Stimulated activated CD8-positive, alpha-beta memory T cell treated with anti-CD3 and anti-CD28 coated beads, Interleukin-4, amount 100 ng/mL, for 1 hour (primary cell): ENCODE measurements around the gene ZNF777.
A peak's percentile ranks its signal among the peaks of the same experiment; 100 is the strongest.
"Not testable (repeated sequence)": the region's sequence is repeated elsewhere in the genome, so short reads cannot be mapped to it uniquely, and the experiment has no call there.

Experiments used
- DNase-seq, 2 donors: peaks; one replicate each; pipeline ENCODE4 v3.0.0-alpha.2; 2020; ENCODE audit warnings: low read depth in 2 of 2, low spot score in 1 of 2

ZNF777 gene

DNA sequence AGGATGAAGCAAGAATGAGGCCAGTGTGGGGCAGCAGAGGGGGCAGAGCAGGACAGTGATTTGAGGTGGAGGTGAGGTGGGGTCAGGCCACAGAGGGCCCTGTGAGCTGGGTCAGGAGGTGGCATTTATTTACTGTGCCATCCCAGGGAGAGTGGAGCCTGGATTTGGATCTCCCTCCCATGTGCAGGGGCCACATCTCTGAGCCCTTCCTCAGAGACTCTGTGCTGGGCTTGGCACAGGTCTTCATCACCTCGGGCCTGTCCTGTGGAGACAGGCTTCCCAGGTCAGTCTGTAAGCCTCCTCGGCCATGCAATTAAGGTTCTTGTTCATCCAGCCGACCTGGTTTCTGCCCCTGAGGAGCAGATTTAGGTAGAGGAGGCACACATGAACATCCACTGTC is 40.9 kb downstream of the ZNF777 start:
- no peak for DNase-seq

DNA sequence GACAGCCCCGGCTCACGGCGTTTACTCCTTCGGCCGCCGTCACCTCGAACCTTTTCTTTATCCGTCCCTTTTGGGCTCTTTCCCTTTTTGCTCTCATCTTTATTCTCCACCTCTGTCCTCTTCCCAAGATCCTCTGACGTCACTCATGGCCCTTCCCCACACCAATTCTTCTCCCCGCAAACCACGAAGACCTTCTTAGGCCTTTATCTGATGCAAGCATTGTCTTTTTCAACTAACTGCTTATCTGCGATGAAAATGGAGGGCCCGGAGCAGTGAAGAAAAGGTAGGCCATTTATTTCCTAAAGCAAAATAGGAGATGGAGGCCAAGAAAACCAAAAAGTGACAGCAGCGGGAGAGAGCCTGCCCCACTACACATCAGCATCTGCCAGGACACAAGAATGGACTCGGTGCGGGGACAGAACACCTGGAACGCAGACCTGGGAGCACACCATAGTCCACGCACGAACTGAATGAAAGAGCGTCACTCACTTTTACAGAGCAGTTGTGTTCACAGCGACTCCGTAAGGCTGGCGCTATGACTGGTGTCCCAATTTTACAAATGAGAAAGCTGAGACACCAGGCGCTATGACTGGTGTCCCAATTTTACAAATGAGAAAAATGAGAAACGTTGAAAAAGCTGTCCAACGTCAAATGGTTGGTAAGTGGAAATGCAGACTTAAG is 45.3 kb downstream of the ZNF777 start:
- no peak for DNase-seq

DNA sequence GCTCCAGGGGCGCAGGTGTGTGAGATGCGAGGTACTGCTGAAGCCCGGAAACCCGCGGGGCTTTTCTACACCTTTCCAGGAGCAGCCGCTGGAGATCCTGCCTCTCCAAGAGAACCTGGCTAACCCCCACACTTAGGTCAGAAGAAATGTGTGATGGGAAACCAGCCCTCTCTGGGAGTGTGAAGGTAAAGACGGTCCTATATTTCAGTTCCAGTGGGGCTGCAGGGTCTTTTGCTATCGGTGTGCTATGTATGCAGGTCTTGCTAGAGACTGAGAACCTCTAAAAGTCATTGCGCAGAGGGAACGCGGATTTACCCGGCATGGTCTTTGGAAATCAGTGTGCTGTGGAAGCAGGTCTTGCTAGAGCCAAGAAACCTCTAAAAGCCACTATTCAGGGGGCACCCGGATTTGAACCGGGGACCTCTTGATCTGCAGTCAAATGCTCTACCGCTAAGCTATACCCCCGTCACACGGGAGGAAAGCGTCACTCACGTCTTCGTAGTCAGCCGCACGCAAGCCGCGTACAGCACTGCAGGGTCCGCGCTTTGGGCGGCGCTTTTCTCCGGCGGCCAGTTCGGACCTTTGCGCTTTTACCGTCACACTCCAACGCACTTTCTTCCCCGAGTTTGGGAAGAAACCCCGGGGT is 46.0 kb downstream of the ZNF777 start:
- peak in 1 of 2 donors; percentile 32 for DNase-seq

DNA sequence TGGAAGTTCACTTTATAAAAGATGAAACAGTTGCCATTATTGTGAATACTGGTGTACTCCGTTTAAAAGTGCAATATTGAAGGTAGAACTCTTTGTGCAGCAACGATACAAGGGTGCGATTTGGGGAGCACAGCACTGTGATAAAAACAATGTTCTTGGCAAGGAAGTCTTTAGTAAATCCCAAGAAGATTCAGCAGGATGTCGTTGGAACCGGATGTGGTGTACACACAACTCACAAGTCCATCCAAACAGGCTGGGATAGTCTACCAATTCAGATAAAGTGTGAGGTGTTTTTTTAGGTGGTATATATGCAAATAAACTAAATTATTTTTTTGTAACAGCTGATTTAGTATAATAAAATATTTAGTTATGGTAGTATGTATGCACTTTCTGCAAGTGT is 46.7 kb downstream of the ZNF777 start:
- DNase-seq, result no peak

DNA sequence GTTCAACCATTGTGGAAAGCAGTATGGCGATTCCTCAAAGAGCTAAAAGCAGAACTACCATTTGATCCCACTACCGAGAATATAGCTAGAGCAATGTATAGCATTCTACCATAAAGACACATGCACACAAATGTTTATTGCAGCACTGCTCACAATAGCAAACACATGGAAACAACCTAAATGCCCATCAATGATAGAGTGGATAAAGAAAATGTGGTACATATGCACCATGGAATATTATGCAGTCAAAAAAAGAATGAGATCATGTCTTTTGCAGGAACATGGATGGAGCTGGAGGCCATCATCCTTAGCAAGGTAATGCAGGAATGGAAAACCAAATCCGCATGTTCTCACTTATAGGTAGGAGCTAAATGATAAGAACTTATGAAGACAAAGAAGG is 47.8 kb downstream of the ZNF777 start:
- not testable (repeated sequence) for DNase-seq

DNA sequence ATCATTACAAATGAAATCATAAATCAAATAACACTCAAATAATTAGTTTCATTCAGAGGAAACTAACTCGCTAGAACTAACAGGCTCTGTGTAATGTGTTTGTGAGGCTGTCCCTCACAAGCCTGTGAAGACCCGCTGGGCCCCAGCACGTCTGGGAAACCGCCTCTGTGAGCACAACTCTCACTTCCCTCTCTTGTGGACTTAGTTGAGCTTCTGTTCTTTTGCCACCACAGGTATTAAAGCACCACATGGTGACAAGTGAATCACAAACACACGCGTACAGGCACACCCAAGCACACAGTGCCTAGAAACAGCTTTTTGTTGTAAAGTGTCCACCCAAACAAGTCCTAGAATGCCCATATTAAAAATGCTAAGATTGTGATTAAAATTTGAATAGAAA is 51.0 kb downstream of the ZNF777 start:
- DNase-seq, result no peak

DNA sequence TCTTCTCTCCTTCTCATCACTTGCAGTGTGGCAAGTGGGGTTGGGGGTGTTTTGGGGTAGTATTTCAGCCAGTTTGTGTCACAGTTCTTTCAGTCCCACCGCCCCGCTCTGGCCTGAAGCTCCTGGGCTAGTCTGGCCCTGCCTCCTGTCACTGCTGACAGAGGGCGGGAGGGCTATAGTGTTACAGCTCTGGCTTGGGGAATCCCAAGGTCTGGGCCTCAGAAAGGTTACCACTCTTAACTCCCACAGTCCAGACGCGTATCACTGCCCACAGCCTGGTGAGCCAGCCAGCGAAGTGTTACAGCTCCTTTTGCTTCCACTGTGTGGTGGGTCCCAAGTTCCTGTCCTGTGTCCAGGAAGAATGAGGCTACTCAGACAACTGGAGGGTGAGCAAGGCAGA is 56.0 kb downstream of the ZNF777 start:
- no peak for DNase-seq

DNA sequence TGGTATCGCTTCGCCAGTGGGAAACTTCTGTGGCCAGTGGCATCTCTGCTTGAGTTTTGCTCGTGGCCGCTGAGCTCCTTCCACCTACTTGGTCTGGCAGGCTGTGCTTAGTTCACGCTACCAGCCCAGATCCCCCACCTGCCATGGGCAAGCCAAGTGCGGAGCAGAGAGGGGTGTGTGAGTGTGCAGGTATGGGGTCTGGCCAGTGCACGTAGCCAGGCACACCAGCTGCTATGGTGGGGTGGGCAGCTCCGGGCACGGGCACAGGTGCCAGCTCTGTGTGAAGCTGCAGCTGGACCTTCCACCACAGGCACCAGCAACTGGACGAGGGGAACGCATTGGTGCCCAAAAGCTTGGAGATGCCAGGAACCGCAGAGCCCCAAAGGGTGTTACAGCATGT is 56.5 kb downstream of the ZNF777 start:
- no peak for DNase-seq

DNA sequence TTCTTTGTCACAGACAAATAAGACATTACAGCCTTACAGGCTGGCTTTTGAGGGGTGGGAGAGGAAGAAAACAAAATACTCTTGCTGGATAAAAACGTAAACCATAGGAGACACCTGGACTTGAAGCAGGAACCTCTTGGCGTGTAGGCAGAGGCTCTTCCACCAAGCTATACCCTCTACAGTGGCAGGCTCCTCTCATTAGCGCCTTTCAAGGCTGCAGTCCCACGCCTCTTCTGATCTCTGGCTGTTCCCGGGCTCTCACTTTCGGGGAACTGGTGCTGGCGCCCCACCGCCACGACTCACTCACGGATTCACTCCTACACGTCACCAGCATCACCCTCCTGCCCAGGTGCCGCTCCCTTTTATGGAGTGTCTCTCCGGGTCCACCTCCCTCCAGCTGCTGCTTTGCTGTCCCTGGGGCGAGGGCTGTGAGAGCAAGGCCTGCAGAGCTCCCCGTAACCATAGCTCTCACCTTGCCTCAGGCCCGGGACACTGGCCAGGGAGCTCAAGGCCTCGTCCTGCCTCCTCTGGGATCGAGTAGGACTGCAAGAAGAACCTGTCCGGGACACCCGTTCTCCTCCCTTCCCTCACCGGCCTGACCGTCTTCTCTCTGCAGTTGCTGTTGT is 62.6 kb downstream of the ZNF777 start:
- DNase-seq, result no peak

DNA sequence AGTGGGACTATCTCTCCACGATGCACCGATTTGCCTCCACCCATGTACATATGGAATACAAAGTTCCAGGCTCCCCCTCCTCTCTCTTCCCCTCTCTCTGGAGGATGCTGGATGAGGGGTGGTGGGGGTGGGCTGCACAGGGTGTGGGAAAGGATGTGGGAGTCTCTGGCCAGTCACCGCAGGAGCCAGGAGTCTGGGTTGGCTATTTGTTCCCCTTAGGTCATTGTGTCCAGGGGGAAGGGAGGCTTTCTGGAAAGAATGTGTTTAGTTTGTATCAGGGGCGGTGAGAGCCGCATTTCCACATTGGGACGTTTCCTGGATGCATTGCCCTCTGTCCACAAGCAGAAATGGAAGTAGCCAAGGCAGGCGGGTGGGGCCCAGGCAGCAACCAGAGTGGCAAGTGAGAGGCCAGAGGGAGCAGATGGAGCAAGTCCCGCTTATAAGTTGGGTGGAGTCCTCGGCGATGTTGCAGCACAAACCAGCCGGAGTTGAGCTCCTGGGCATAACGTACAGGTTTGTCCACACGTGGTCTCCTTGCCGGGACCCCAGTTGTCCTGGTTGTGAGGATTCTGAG is 63.3 kb downstream of the ZNF777 start:
- no peak for DNase-seq

DNA sequence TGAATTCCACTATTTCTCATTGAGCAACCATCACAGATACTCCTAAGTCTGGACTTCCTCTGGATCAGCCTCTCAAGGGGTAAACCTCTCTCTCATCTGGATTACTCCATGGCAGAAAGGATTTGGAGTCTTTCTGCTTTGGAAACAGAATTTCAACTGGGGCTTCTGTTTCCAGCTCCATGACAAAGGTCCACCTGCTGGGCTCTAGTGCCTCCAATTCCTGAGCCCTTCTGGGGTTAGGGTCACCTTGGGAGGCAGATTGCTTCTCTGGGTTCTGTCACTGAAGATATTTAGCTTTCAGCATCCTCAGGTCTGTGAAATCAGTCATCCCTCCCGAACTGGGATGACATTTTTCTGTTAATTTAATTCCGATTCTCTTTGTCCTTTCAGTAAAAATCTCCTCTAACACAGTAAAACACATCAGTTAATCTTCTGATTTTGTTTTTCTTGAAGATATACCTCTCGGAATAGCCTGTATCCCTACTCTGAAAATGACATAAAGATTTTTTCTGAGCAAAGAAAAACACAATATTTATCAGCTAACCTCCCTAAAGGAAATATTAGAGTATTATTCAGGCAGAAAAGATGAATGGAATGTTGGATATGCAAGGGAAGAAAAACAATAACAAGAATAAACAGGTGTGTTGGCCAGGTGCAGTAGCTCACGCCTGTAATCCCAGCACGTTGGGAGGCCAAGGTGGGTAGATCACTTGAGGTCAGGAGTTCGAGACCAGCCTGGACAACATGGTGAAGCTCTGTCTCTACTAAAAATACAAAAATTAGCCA is 72.1 kb downstream of the ZNF777 start:
- DNase-seq, result not testable (repeated sequence)

DNA sequence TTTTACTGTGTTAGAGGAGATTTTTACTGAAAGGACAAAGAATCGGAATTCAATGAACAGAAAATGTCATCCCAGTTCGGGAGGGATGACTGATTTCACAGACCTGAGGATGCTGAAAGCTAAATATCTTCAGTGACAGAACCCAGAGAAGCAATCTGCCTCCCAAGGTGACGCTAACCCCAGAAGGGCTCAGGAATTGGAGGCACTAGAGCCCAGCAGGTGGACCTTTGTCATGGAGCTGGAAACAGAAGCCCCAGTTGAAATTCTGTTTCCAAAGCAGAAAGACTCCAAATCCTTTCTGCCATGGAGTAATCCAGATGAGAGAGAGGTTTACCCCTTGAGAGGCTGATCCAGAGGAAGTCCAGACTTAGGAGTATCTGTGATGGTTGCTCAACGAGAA is 74.3 kb downstream of the ZNF777 start:
- not testable (repeated sequence) for DNase-seq

DNA sequence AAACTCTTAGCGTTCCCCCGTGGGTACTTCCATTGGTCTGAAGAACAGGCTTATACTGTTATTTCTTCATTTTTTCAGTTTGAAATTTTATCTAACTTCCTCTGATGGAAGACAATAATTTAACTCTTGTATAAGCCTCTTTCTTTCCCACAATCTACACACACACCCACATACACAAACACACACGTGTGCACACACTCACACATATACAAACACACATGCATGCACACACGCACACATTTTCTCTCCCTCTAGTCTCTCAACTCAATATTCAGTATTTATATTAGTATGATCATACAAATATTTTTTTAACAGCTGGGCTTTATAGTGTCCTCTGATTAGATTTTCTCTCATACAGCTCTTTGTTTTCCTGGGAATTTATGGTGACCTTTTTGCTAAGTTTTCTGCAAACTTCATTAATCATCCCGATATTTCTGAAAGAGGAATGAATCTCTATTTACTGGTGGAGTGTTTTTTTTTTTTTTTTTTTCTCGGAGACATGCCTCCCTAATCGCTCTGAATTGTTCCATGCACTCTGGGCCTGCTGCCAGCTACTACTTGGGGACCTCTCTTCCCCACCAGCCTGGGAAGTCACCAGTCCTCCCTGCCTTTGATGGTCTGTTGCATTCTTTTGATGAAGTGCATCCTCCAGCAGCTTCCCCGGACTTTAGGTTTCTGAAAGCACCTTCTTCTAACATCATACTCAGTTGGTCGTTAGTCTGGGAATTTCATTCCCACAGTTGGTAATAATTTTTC is 75.5 kb downstream of the ZNF777 start:
- DNase-seq, result no peak
